ENCODE measurements around the gene CALML6. TPM values are rescaled to one million over a fixed set of nuclear protein-coding genes. Genes with fewer than 3 reads are reported as not detected.

CALML6 gene
- total and polyA plus RNA-seq, 2 experiments from 2014 or later: 0.87 TPM; not detected in 1

GRCh38 chr1:1938613-1939295 lies 23.7 kb downstream of the CALML6 start:
- no peak for ATAC-seq
- Mint-ChIP-seq H3K4me1 (peaks cover 2% of the 10 kb centered on the region; the same call in 2 of the 3 replicates), H3K9me3 (peaks cover 9% of the 10 kb centered on the region; the same call in 2 of the 3 replicates), H3K36me3 (ENCODE audit: low read depth) (no peaks in the 10 kb centered on the region), H3K27me3 (ENCODE audit: insufficient read depth, low read depth, poor library complexity) (peaks cover 14% of the 10 kb centered on the region), H3K4me3 (no peak overlapping the region), H3K27ac (no peak overlapping the region)
- H4K20me1 ChIP-seq (replicated peaks; ENCODE audit: insufficient read depth): no peaks in the 10 kb centered on the region
- TF ChIP-seq EZH2phosphoT487 (IDR thresholded peaks at IDR 0.05; ENCODE audit: unreplicated experiment): no peak
- TF ChIP-seq ETS1 (IDR thresholded peaks at IDR 0.05): no peak
- TF ChIP-seq CTCF (conservative IDR thresholded peaks at IDR 0.05; ENCODE audit: low read depth in 2 of 2): no peak
- no peak for TF ChIP-seq CREB1 (CRISPR knock-in tag; IDR thresholded peaks at IDR 0.05; ENCODE audit: low read depth)
- TF ChIP-seq REST (IDR thresholded peaks at IDR 0.05; ENCODE audit: unreplicated experiment): no peak
- no peak for TF ChIP-seq STAT1 (IDR thresholded peaks at IDR 0.05; ENCODE audit: unreplicated experiment)
- TF ChIP-seq ZNF462 (CRISPR knock-in tag; IDR thresholded peaks at IDR 0.05): no peak
- no peak for TF ChIP-seq NANOG (IDR thresholded peaks at IDR 0.05; ENCODE audit: borderline replicate concordance)
- no peak for TF ChIP-seq ZNF331 (CRISPR knock-in tag; IDR thresholded peaks at IDR 0.05; ENCODE audit: low read depth)
- no peak for TF ChIP-seq EZH2 (IDR thresholded peaks at IDR 0.05; ENCODE audit: low read depth, unreplicated experiment)
- H2AFZ ChIP-seq: no peak overlapping the region
- DNase-seq (ENCODE audit: low spot score): no peak
- no peak overlapping the region for H3K4me2 ChIP-seq
- no peaks in the 10 kb centered on the region for H3K79me2 ChIP-seq (replicated peaks; ENCODE audit: insufficient read depth)
- no peaks in the 10 kb centered on the region for H3K4me1 ChIP-seq (ENCODE audit: insufficient read depth)
- H3K4me3 ChIP-seq: no peak overlapping the region
- no peaks in the 10 kb centered on the region for H3K27me3 ChIP-seq (ENCODE audit: insufficient read depth)
- no peaks in the 10 kb centered on the region for H3K36me3 ChIP-seq (ENCODE audit: insufficient read depth)
- H3K27ac ChIP-seq (ENCODE audit: low read depth): no peak overlapping the region
- H3F3A ChIP-seq (replicated peaks; ENCODE audit: low read depth): 0 out of 2 replicates have a peak, but pooled peaks cover 3% of the 10 kb centered on the region
- 0 out of 2 replicates have a peak, but pooled peaks cover 2% of the 10 kb centered on the region for H3K9me2 ChIP-seq (ENCODE audit: insufficient read depth)

All from GM23338 (cell line).